GM20000 (cell line): ENCODE results near the gene PTPRG.

Experiments used
- DNase-seq: peaks from one replicate; pipeline ENCODE4 v3.0.0; 2012; ENCODE audit warnings: low spot score
- CTCF ChIP-seq: IDR thresholded peaks from 2 replicates; pipeline ENCODE4 v1.5.1; 2012; ENCODE audit warnings: mild to moderate bottlenecking, control low read depth; ENCODE audit errors: extremely low read depth, missing control alignments

PTPRG gene

GRCh38 chr3:62187022-62187431 lies 625.7 kb downstream of the PTPRG start:
- no peak for TF ChIP-seq CTCF
- DNase-seq = no peak

- peak; percentile 65 for TF ChIP-seq CTCF
- peak; percentile 74 for DNase-seq
Observed at GRCh38 chr3:62188681-62189375, 627.5 kb downstream of the PTPRG start.

GRCh38 chr3:62189376-62189698 lies 628.0 kb downstream of the PTPRG start:
- DNase-seq = no peak
- no peak for TF ChIP-seq CTCF

- no peak for TF ChIP-seq CTCF
- no peak for DNase-seq
Observed at GRCh38 chr3:62192891-62193290, 631.5 kb downstream of the PTPRG start.

GRCh38 chr3:62193586-62194345 lies 632.4 kb downstream of the PTPRG start:
- no peak for DNase-seq
- TF ChIP-seq CTCF = no peak

GRCh38 chr3:62197350-62198012 lies 636.1 kb downstream of the PTPRG start:
- DNase-seq = no peak
- TF ChIP-seq CTCF = no peak

- TF ChIP-seq CTCF = no peak
- DNase-seq = no peak
Observed at GRCh38 chr3:62199126-62199525, 637.8 kb downstream of the PTPRG start.
